HCT116 (cell line): Measurements from ENCODE around the gene NSMCE4A. TPM values are rescaled to one million over a fixed set of nuclear protein-coding genes. Genes with fewer than 3 reads are reported as not detected.

Experiments
- ATAC-seq: fragments of 200-7000 bp; cut with Tn5 transposase; 2 replicates; pipeline ENCODE4 v1.9.1; 2020; ENCODE audit warnings: mild to moderate bottlenecking, moderate library complexity
- BruUV-seq: library from RNA; stranded (reverse); fragments of 400-500 nt; replicated peaks from 2 replicates; lab custom pipeline; 2021; lab: Mats Ljungman, UMichigan
- CTCF ChIA-PET: fragments of 300-600 bp; sonication (Branson Sonifier 250); formaldehyde crosslinking; loops from one replicate; lab custom pipeline; 2021; ENCODE audit warnings: antibody characterized with exemption; lab: Charles Lee
- POLR2A ChIA-PET: fragments of 300-600, 350-600 bp; sonication (Branson Sonifier 250); formaldehyde crosslinking; loops from one replicate; lab custom pipeline; 2021; ENCODE audit warnings: antibody characterized with exemption; lab: Charles Lee
- RAD21 ChIA-PET, 2 experiments: fragments of 300-600 bp; sonication (Branson Sonifier 250); formaldehyde crosslinking; loops; one replicate each; lab custom pipeline; 2023; ENCODE audit warnings: low total read pairs in 2 of 2; ENCODE audit not compliant: uncharacterized antibody in 2 of 2, unreplicated experiment in 2 of 2, low non-redundant PET in 1 of 2; lab: Charles Lee
- DNase-seq: peaks from one replicate; pipeline ENCODE4 v3.0.0-alpha.2; 2010; ENCODE audit warnings: low read depth, low spot score
- H2AFZ ChIP-seq: fragments of 200-600 bp; shearing (Covaris generic), sonication (generic); 2 replicates; pipeline ENCODE4 v1.6.1; 2017; ENCODE audit warnings: low read depth, mixed run types, mixed read lengths, antibody characterized with exemption, low read length; ENCODE audit not compliant: poor library complexity, severe bottlenecking
- H3K27ac ChIP-seq: 2 replicates; pipeline ENCODE4 v1.5.1; 2012; ENCODE audit warnings: low read depth, low read length
- H3K27me3 ChIP-seq: fragments of 200-600 bp; sonication (generic); 2 replicates; pipeline ENCODE4 v1.6.1; 2016; ENCODE audit warnings: mixed run types, low read length, mixed read lengths; ENCODE audit not compliant: insufficient read depth
- H3K36me3 ChIP-seq, 2 experiments: fragments of 200-500 bp in 1 of 2; fragments of 200-600 bp in 1 of 2; sonication (Bioruptor generic) in 1 of 2; sonication (generic) in 1 of 2; 2 replicates each; pipeline versions ENCODE4 v1.5.1 to v1.6.1; 2014 to 2016; ENCODE audit warnings: low read length in 2 of 2, inconsistent platforms in 1 of 2, mixed read lengths in 1 of 2, mixed run types in 1 of 2; ENCODE audit not compliant: insufficient read depth in 2 of 2, control insufficient read depth in 1 of 2
- H3K4me1 ChIP-seq, 2 experiments: fragments of 200-600 bp in 1 of 2; sonication (generic) in 1 of 2; 2 replicates each; pipeline versions ENCODE4 v1.5.1 to v1.6.1; 2012 to 2017; ENCODE audit warnings: low read length in 2 of 2, inconsistent platforms in 1 of 2, mild to moderate bottlenecking in 1 of 2, mixed read lengths in 1 of 2, mixed run types in 1 of 2, moderate library complexity in 1 of 2; ENCODE audit not compliant: insufficient read depth in 2 of 2, control insufficient read depth in 1 of 2
- H3K4me2 ChIP-seq: fragments of 200-600 bp; sonication (generic); 2 replicates; pipeline ENCODE4 v1.6.1; 2017; ENCODE audit warnings: mixed run types, low read length, mixed read lengths
- H3K4me3 ChIP-seq, 2 experiments: fragments of 200-600 bp in 1 of 2; sonication (generic) in 1 of 2; replicated peaks in 1 of 2; 2 replicates each; pipeline ENCODE4 v1.5.1; 2011 to 2016; ENCODE audit warnings: low read length in 2 of 2, control low read depth in 1 of 2, low read depth in 1 of 2, mild to moderate bottlenecking in 1 of 2, mixed read lengths in 1 of 2, mixed run types in 1 of 2
- H3K79me2 ChIP-seq: fragments of 200-600 bp; sonication (generic); 2 replicates; pipeline ENCODE4 v1.6.1; 2017; ENCODE audit warnings: mild to moderate bottlenecking, mixed run types, low read length, moderate library complexity, mixed read lengths; ENCODE audit not compliant: insufficient read depth
- H3K9ac ChIP-seq: fragments of 200-600 bp; sonication (generic); 2 replicates; pipeline ENCODE4 v1.6.1; 2016; ENCODE audit warnings: low read length, mixed read lengths
- H3K9me2 ChIP-seq: fragments of 200-600 bp; sonication (generic), shearing (Covaris generic); 2 replicates; pipeline ENCODE4 v1.6.1; 2017; ENCODE audit warnings: mixed run types, mild to moderate bottlenecking, moderate library complexity; ENCODE audit not compliant: insufficient read depth
- H3K9me3 ChIP-seq, 2 experiments: fragments of 200-500 bp in 1 of 2; fragments of 200-600 bp in 1 of 2; sonication (Bioruptor generic) in 1 of 2; sonication (generic) in 1 of 2; 2 replicates each; pipeline ENCODE4 v1.6.1; 2014 to 2017; ENCODE audit warnings: low read length in 2 of 2, mixed read lengths in 2 of 2, inconsistent platforms in 1 of 2, low read depth in 1 of 2, mild to moderate bottlenecking in 1 of 2, mixed run types in 1 of 2, moderate library complexity in 1 of 2; ENCODE audit not compliant: control insufficient read depth in 1 of 2, insufficient read depth in 1 of 2
- H4K20me1 ChIP-seq: fragments of 200-600 bp; sonication (generic), shearing (Covaris generic); 2 replicates; pipeline ENCODE4 v1.6.1; 2017; ENCODE audit warnings: mixed run types, mild to moderate bottlenecking, moderate library complexity; ENCODE audit not compliant: insufficient read depth
- CEBPB ChIP-seq: IDR thresholded peaks from 2 replicates; pipeline ENCODE4 v1.6.1; 2012; ENCODE audit warnings: low read depth
- EGR1 ChIP-seq: IDR thresholded peaks from 2 replicates; pipeline ENCODE4 v1.6.1; 2012; ENCODE audit warnings: low read depth
- EZH2 ChIP-seq: fragments of 200-600 bp; sonication (generic); IDR thresholded peaks from 2 replicates; pipeline ENCODE4 v1.6.1; 2017; ENCODE audit warnings: antibody characterized with exemption, mixed run types
- FOSL1 ChIP-seq: IDR thresholded peaks from 2 replicates; pipeline ENCODE4 v1.6.1; 2012; ENCODE audit warnings: low read depth
- POLR2A ChIP-seq: IDR thresholded peaks from 2 replicates; pipeline ENCODE4 v1.7.0; 2011; ENCODE audit warnings: borderline replicate concordance; ENCODE audit not compliant: insufficient read depth, insufficient read length; ENCODE audit errors: extremely low read depth
- TCF7L2 ChIP-seq: IDR thresholded peaks from 2 replicates; pipeline ENCODE4 v1.7.0; 2011; ENCODE audit warnings: borderline replicate concordance, inconsistent platforms; ENCODE audit not compliant: insufficient read depth, insufficient read length; ENCODE audit errors: extremely low read depth
- ZFX ChIP-seq: fragments of 450-650 bp; IDR thresholded peaks from 2 replicates; pipeline ENCODE4 v1.6.1; 2017
- intact Hi-C: fragments of 100-400 bp; cut with micrococcal nuclease; formaldehyde crosslinking; loops from 2 replicates; pipeline ENCODE4 v1.10.0; 2022
- total RNA-seq: library from RNA; stranded (reverse); gene quantifications from one replicate; pipeline ENCODE4 v1.2.1, GENCODE V29; 2021; ENCODE audit not compliant: unreplicated experiment
- TF ChIP-seq, protein P1 (sequence below): IDR thresholded peaks from 2 replicates; pipeline ENCODE4 v1.6.1; 2011; ENCODE audit warnings: mild to moderate bottlenecking, low read length, moderate library complexity; ENCODE audit not compliant: insufficient replicate concordance; ENCODE audit errors: extremely low read depth
- TF ChIP-seq, protein P2 (sequence below), 3 experiments: fragments of 200-600 bp in 1 of 3; sonication (generic) in 1 of 3; IDR thresholded peaks in 2 of 3; conservative IDR thresholded peaks in 1 of 3; 2 replicates each; pipeline ENCODE4 v1.5.1; 2012 to 2017; ENCODE audit warnings: low read depth in 2 of 3, low read length in 2 of 3, antibody characterized with exemption in 1 of 3, borderline replicate concordance in 1 of 3, control low read depth in 1 of 3, mild to moderate bottlenecking in 1 of 3, mixed read lengths in 1 of 3, mixed run types in 1 of 3, moderate library complexity in 1 of 3; ENCODE audit not compliant: insufficient read depth in 1 of 3

The NSMCE4A gene
- total RNA-seq, 1 experiment from 2014 or later, result 70.6 TPM

DNA sequence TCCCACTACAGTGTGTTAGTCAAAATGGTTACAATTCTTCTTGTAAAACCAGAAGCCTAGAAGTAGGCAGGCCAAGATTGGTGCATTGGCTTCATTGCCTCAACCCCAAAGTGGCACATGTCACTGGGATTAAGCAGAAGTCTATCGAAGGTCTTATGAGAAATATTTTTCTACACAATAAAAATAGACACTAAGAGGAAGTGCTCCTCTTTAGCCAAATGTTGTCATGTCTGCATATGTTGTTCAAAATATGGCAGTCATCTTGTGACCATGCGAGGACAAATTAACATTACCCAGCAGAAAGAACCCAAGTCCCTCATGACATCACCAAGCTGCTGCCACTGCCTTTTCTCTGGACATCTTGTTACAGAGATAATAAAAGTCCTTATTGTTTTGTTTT is 6.3 kb upstream of the NSMCE4A start:
- H3K27me3 ChIP-seq, result no peaks in the 10 kb centered on the region
- no peak overlapping the region for H2AFZ ChIP-seq
- no peaks in the 10 kb centered on the region for H3K9me2 ChIP-seq
- H3K4me3 ChIP-seq, result no peak overlapping the region
- intact Hi-C loops, result no loop called here
- ATAC-seq, result no peak
- H3K4me2 ChIP-seq, result no peak overlapping the region
- ChIA-PET POLR2A (no interaction called here), CTCF (no interaction called here), RAD21 (no interaction called here)
- H3K9ac ChIP-seq, result no peak overlapping the region
- no peaks in the 10 kb centered on the region for H4K20me1 ChIP-seq
- no peak overlapping the region for H3K27ac ChIP-seq
- no peaks in the 10 kb centered on the region for H3K4me1 ChIP-seq
- no peaks in the 10 kb centered on the region for H3K36me3 ChIP-seq
- H3K9me3 ChIP-seq, result peaks cover 22 to 23% of the 10 kb centered on the region in 2 experiments; a peak in 2 of 4 replicates
- no peak for DNase-seq
- TF ChIP-seq EZH2, result no peak
- TF ChIP-seq, protein P1, sequence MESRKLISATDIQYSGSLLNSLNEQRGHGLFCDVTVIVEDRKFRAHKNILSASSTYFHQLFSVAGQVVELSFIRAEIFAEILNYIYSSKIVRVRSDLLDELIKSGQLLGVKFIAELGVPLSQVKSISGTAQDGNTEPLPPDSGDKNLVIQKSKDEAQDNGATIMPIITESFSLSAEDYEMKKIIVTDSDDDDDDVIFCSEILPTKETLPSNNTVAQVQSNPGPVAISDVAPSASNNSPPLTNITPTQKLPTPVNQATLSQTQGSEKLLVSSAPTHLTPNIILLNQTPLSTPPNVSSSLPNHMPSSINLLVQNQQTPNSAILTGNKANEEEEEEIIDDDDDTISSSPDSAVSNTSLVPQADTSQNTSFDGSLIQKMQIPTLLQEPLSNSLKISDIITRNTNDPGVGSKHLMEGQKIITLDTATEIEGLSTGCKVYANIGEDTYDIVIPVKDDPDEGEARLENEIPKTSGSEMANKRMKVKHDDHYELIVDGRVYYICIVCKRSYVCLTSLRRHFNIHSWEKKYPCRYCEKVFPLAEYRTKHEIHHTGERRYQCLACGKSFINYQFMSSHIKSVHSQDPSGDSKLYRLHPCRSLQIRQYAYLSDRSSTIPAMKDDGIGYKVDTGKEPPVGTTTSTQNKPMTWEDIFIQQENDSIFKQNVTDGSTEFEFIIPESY, result no peak
- TF ChIP-seq POLR2A, result no peak
- TF ChIP-seq, protein P2, sequence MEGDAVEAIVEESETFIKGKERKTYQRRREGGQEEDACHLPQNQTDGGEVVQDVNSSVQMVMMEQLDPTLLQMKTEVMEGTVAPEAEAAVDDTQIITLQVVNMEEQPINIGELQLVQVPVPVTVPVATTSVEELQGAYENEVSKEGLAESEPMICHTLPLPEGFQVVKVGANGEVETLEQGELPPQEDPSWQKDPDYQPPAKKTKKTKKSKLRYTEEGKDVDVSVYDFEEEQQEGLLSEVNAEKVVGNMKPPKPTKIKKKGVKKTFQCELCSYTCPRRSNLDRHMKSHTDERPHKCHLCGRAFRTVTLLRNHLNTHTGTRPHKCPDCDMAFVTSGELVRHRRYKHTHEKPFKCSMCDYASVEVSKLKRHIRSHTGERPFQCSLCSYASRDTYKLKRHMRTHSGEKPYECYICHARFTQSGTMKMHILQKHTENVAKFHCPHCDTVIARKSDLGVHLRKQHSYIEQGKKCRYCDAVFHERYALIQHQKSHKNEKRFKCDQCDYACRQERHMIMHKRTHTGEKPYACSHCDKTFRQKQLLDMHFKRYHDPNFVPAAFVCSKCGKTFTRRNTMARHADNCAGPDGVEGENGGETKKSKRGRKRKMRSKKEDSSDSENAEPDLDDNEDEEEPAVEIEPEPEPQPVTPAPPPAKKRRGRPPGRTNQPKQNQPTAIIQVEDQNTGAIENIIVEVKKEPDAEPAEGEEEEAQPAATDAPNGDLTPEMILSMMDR (IDR thresholded peaks at IDR 0.05 in 2 of 3, conservative IDR thresholded peaks at IDR 0.05 in 1 of 3; ENCODE audit: borderline replicate concordance in 1 of 3, insufficient read depth in 1 of 3, low read depth in 2 of 3, low read length in 2 of 3), result no peak
- TF ChIP-seq FOSL1, result no peak
- TF ChIP-seq ZFX, result no peak
- TF ChIP-seq CEBPB, result no peak
- TF ChIP-seq TCF7L2, result no peak
- no peak for TF ChIP-seq EGR1
- BruUV-seq, result no TSS peak
- no peaks in the 10 kb centered on the region for H3K79me2 ChIP-seq
